Mesodermal cell (in vitro differentiated cells): ENCODE data around the gene TRPC6.
A peak's percentile ranks its signal among the peaks of the same experiment; 100 is the strongest.
"Not testable (repeated sequence)": the region's sequence is repeated elsewhere in the genome, so short reads cannot be mapped to it uniquely, and the experiment has no call there.

Source experiments
- H3K27ac ChIP-seq: 2 replicates; pipeline ENCODE4 v1.7.0; 2013; ENCODE audit warnings: mild to moderate bottlenecking, low read depth, low read length, moderate library complexity; ENCODE audit not compliant: severe bottlenecking
- H3K36me3 ChIP-seq: 2 replicates; pipeline ENCODE4 v1.7.1; 2013; ENCODE audit warnings: mild to moderate bottlenecking, low read length, moderate library complexity; ENCODE audit not compliant: control insufficient read depth, insufficient read depth
- H3K4me1 ChIP-seq: one replicate; pipeline ENCODE4 v1.7.1; 2013; ENCODE audit warnings: mild to moderate bottlenecking, low read length; ENCODE audit not compliant: insufficient read depth, control insufficient read depth, poor library complexity, severe bottlenecking
- H3K4me3 ChIP-seq: 2 replicates; pipeline ENCODE4 v1.7.0; 2013; ENCODE audit warnings: low read length, control low read depth, mild to moderate bottlenecking; ENCODE audit not compliant: insufficient read depth, poor library complexity, severe bottlenecking; ENCODE audit errors: extremely low read depth
- H3K9me3 ChIP-seq: 2 replicates; pipeline ENCODE4 v1.7.1; 2013; ENCODE audit warnings: mild to moderate bottlenecking, low read length, moderate library complexity; ENCODE audit not compliant: control insufficient read depth
- WGBS, 2 experiments: methylation state at CpG; one replicate each; pipeline ENCODE4 v1.1.5; 2013; ENCODE audit warnings: missing lambda C conversion rate in 2 of 2; ENCODE audit not compliant: insufficient coverage in 2 of 2; 5-methylcytosine and 5-hydroxymethylcytosine counted together

TRPC6 gene

GRCh38 chr11:101441747-101442146 is 142.1 kb downstream of the TRPC6 start:
- Histone ChIP-seq H3K36me3 (no peaks in the 10 kb centered on the region), H3K4me1 (peaks cover 4% of the 10 kb centered on the region), H3K9me3 (no peaks in the 10 kb centered on the region), H3K4me3 (no peak overlapping the region), H3K27ac (peak overlapping the region; percentile 4)
- WGBS, 2 experiments, result 100% methylated on average over 1 of the region's 1 CpG

GRCh38 chr11:101439488-101439887 is 144.3 kb downstream of the TRPC6 start:
- H3K4me1 ChIP-seq, result peaks cover 4% of the 10 kb centered on the region
- no peaks in the 10 kb centered on the region for H3K36me3 ChIP-seq
- WGBS, 2 experiments, result 91 to 100% methylated on average over 4 of the region's 5 CpGs
- H3K4me3 ChIP-seq, result no peak overlapping the region
- H3K9me3 ChIP-seq, result no peaks in the 10 kb centered on the region
- H3K27ac ChIP-seq, result no peak overlapping the region

- not testable (repeated sequence) for H3K4me1 ChIP-seq, H3K27ac ChIP-seq, H3K36me3 ChIP-seq, H3K4me3 ChIP-seq, H3K9me3 ChIP-seq
- no CpG with 5 or more reads among the region's 2 CpGs for WGBS, 2 experiments
These were observed 145.1 kb downstream of the TRPC6 start for GRCh38 chr11:101438708-101439107.

GRCh38 chr11:101438126-101438525 is 145.7 kb downstream of the TRPC6 start:
- WGBS, 2 experiments, result 83 to 100% methylated on average over 1 of the region's 1 CpG
- H3K9me3 ChIP-seq, result no peaks in the 10 kb centered on the region
- no peaks in the 10 kb centered on the region for H3K36me3 ChIP-seq
- H3K4me1 ChIP-seq, result peaks cover 4% of the 10 kb centered on the region
- no peak overlapping the region for H3K27ac ChIP-seq
- H3K4me3 ChIP-seq, result no peak overlapping the region

GRCh38 chr11:101436511-101437142 is 147.2 kb downstream of the TRPC6 start:
- 17 to 33% methylated on average over 1 of the region's 3 CpGs for WGBS, 2 experiments

GRCh38 chr11:101435408-101435973 is 148.3 kb downstream of the TRPC6 start:
- WGBS, 2 experiments, result 82 to 100% methylated on average over 1 to 2 of the region's 3 CpGs

More at GRCh38 chr11:101436511-101437142, 147.2 kb downstream of the TRPC6 start:
- H3K4me1 ChIP-seq, result no peaks in the 10 kb centered on the region
- H3K36me3 ChIP-seq, result no peaks in the 10 kb centered on the region
- H3K27ac ChIP-seq, result no peak overlapping the region
- no peak overlapping the region for H3K4me3 ChIP-seq
- no peaks in the 10 kb centered on the region for H3K9me3 ChIP-seq

GRCh38 chr11:101434026-101434643 is 149.7 kb downstream of the TRPC6 start:
- Histone ChIP-seq H3K36me3 (no peaks in the 10 kb centered on the region), H3K4me3 (no peak overlapping the region), H3K27ac (no peak overlapping the region), H3K4me1 (peaks cover 16% of the 10 kb centered on the region), H3K9me3 (no peaks in the 10 kb centered on the region)
- 87 to 96% methylated on average over 3 of the region's 3 CpGs for WGBS, 2 experiments

More at GRCh38 chr11:101435408-101435973, 148.3 kb downstream of the TRPC6 start:
- no peaks in the 10 kb centered on the region for H3K9me3 ChIP-seq
- no peak overlapping the region for H3K27ac ChIP-seq
- H3K4me1 ChIP-seq, result peaks cover 6% of the 10 kb centered on the region
- no peak overlapping the region for H3K4me3 ChIP-seq
- no peaks in the 10 kb centered on the region for H3K36me3 ChIP-seq

GRCh38 chr11:101433151-101433550 is 150.7 kb downstream of the TRPC6 start:
- Histone ChIP-seq H3K4me3 (no peak overlapping the region), H3K9me3 (no peaks in the 10 kb centered on the region), H3K36me3 (no peaks in the 10 kb centered on the region), H3K4me1 (peaks cover 16% of the 10 kb centered on the region), H3K27ac (no peak overlapping the region)
- WGBS, 2 experiments, result 84 to 100% methylated on average over 3 of the region's 4 CpGs

GRCh38 chr11:101429703-101430540 is 153.9 kb downstream of the TRPC6 start:
- H3K9me3 ChIP-seq, result no peaks in the 10 kb centered on the region
- no peaks in the 10 kb centered on the region for H3K36me3 ChIP-seq
- 80 to 89% methylated on average over 1 of the region's 2 CpGs for WGBS, 2 experiments

GRCh38 chr11:101428918-101429317 is 154.9 kb downstream of the TRPC6 start:
- WGBS, 2 experiments, result 50 to 63% methylated on average over 1 of the region's 1 CpG
- peaks cover 16% of the 10 kb centered on the region for H3K4me1 ChIP-seq
- no peak overlapping the region for H3K27ac ChIP-seq
- H3K9me3 ChIP-seq, result no peaks in the 10 kb centered on the region
- H3K4me3 ChIP-seq, result no peak overlapping the region
- no peaks in the 10 kb centered on the region for H3K36me3 ChIP-seq

More at GRCh38 chr11:101429703-101430540, 153.9 kb downstream of the TRPC6 start:
- no peak overlapping the region for H3K4me3 ChIP-seq
- peak overlapping the region; percentile 67 for H3K27ac ChIP-seq
- peaks cover 16% of the 10 kb centered on the region for H3K4me1 ChIP-seq
